ENCODE measurements around the gene CMTR1.

Gene CMTR1

DNA sequence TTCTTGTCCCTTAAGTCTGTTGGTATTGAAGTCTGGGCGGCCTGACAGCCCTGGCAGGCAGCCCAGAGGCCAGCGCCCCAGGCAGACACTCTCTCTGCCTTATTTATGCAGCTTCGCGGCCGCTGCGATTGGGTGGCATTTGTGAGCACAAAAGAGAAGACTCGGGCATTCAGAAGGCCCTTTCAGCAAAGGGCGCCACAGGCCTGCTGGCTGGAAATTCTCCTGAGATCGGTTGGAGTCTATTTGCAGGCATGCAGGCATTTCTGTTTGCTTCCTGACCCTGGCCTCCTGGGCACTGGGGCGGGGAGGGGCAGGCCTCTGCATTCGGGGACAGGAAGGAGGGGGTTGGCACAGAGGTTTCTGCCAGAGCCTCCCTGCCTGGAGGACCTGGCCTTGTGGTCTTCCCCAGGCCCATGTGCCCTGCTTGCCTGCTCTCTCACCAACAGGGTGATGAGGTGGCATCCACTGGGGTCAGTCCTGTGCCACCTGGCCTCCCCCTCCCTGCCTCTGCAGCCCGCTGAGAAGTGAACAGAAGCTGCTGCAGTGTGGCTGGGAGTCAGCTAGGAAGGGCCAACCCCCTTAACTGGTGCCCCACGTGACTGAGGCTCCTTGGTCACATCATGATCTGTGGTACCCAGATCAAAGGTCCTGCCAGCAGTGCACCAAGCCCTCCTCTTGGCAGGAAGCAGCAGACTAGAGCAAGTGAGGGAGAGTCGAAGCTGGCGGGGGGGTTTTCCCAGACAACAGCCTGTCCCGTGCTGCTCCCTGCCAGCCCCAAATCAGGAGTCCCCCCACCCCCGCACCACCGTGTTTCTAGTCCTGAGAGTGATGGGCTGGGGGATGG, 83.3 kb downstream of the CMTR1 start:
- no peak overlapping the region for H3K4me3 ChIP-seq (replicated peaks; ENCODE audit: low read depth, low read length)
- TF ChIP-seq, protein P1, sequence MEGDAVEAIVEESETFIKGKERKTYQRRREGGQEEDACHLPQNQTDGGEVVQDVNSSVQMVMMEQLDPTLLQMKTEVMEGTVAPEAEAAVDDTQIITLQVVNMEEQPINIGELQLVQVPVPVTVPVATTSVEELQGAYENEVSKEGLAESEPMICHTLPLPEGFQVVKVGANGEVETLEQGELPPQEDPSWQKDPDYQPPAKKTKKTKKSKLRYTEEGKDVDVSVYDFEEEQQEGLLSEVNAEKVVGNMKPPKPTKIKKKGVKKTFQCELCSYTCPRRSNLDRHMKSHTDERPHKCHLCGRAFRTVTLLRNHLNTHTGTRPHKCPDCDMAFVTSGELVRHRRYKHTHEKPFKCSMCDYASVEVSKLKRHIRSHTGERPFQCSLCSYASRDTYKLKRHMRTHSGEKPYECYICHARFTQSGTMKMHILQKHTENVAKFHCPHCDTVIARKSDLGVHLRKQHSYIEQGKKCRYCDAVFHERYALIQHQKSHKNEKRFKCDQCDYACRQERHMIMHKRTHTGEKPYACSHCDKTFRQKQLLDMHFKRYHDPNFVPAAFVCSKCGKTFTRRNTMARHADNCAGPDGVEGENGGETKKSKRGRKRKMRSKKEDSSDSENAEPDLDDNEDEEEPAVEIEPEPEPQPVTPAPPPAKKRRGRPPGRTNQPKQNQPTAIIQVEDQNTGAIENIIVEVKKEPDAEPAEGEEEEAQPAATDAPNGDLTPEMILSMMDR (IDR thresholded peaks at IDR 0.05; ENCODE audit: low read length, missing control alignments) = no peak
- no peak for DNase-seq (ENCODE audit: low read depth)

DNA sequence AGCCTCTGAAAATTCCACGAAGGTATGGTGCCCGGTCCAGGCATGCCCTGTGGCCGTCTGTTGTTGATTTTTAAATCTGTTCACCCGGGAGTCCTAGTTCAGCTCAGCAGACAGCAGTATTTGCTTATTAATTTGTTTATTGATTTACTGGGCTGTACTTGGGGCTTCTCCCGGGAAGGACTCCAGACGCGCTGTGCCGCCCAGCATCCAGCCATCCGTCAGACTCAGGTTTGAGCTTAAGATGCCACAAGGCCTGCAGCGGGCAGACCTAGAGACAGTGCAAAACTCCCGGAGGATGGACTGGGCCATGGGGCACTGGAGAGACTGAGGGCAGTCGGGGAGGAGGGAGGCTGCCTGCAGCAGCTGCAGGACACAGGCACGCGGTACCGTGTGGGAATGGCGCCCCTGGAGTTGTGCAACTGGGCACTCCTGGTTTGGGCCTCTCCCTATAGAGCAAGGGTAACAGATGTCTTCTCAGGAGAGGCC, 83.9 kb downstream of the CMTR1 start:
- TF ChIP-seq, protein P1 (IDR thresholded peaks at IDR 0.05; ENCODE audit: low read length, missing control alignments) = no peak
- H3K4me3 ChIP-seq (replicated peaks; ENCODE audit: low read depth, low read length) = no peak overlapping the region
- no peak for DNase-seq (ENCODE audit: low read depth)

DNA sequence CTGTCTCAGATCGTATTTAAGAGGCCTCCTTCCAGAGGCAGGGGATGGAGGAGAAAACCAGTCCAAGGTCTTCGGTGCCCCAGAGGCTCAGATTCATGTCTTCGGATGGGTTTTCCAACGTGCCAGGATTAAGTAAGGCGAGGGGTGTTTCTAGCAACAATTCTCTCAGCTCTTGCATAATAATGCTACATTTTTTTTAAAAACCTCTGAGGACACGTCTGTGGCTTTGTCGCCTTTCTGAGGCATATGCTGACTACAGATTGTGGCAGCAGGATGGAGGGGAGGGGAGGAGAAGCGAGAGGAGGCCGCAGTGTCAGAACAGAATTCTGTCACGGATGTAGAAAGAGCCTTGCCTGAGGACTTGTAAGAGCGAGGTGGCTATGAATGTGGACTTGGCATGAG, 84.4 kb downstream of the CMTR1 start:
- TF ChIP-seq, protein P1 (IDR thresholded peaks at IDR 0.05; ENCODE audit: low read length, missing control alignments) = no peak
- no peak for DNase-seq (ENCODE audit: low read depth)
- H3K4me3 ChIP-seq (replicated peaks; ENCODE audit: low read depth, low read length) = no peak overlapping the region

DNA sequence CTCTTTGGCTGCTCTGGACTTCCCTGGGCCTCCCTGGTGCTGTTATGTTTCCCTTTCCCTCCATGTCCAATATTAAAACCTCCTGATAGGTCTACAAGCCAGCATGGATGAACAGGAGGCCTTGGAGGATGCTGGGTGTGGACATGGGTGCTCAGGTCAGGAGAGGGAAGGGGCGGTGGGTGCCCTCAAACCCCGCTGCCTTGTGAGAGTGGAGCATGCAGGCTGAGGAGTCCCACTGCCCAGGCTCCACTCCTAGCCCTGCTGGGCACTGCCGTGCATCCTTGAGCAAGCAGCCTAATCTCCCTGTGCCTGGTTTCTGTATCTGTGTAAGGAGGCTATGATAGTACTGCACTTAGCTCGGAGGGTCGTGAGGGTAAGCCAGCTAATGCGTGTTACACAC, 85.1 kb downstream of the CMTR1 start:
- H3K4me3 ChIP-seq (replicated peaks; ENCODE audit: low read depth, low read length) = no peak overlapping the region
- TF ChIP-seq, protein P1 (IDR thresholded peaks at IDR 0.05; ENCODE audit: low read length, missing control alignments) = no peak
- no peak for DNase-seq (ENCODE audit: low read depth)

DNA sequence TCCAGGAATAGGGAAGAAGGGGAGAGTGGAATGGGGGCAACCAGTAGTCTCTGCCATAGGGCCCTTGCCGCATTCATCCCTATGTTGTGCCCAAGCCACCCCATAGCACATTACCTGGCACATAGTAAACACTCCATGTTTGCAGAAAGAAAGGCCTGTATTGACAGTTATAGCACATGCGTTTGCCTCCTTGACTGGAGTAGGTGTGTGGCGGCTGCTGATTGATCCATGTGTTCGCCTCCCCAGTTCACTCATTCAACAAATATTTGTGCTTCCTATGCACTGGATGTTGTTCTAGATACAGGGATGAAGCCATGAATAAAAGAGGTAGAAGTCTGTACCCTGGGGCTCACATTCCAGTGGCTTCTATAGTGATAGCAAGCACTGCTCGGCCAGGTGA, 86.4 kb downstream of the CMTR1 start:
- no peak overlapping the region for H3K4me3 ChIP-seq (replicated peaks; ENCODE audit: low read depth, low read length)
- no peak for DNase-seq (ENCODE audit: low read depth)
- TF ChIP-seq, protein P1 (IDR thresholded peaks at IDR 0.05; ENCODE audit: low read length, missing control alignments) = no peak

DNA sequence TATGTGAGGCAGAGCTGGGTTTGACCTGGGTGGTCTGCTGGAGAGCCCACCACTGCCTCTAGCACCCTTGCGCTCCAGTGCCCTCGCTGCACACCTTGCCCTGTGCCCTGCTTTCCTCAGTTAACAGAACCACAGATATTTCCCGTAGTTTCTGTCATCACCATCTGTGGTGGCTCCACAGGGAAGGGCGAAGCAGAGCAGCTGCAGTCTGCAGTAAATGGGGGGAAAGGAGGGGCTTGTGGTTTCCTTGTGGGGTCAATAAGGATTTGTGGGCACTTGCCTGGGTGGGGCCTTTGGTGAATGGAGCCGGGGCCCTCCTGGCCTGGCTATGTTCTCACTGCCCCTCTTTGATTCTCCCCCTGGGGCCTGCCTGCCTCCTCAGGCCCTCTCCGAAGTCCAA, 87.9 kb downstream of the CMTR1 start:
- DNase-seq (ENCODE audit: low read depth) = no peak
- no peak overlapping the region for H3K4me3 ChIP-seq (replicated peaks; ENCODE audit: low read depth, low read length)
- TF ChIP-seq, protein P1 (IDR thresholded peaks at IDR 0.05; ENCODE audit: low read length, missing control alignments) = no peak

DNA sequence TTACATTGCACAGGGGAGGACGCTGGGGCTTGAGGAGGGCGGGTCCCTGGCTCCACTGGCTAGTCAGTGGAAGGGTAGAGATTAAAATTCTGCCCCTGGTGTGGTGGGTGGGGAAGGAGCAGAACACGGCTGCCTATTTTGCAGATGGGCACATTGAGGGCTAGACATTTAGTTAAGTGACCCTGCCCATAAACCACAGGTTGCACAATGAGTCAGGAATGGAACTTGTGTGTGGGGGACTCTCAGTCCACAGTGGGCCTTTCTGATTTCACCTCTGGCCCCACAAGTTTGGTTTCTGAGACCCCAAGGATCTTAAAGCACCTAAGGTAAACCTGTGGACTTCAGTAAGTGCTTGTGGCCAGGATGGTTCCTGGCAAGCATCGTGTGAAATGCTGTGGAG, 88.7 kb downstream of the CMTR1 start:
- TF ChIP-seq, protein P1 (IDR thresholded peaks at IDR 0.05; ENCODE audit: low read length, missing control alignments) = no peak
- no peak for DNase-seq (ENCODE audit: low read depth)
- H3K4me3 ChIP-seq (replicated peaks; ENCODE audit: low read depth, low read length) = no peak overlapping the region
